CD14-positive monocyte (primary cell): ENCODE measurements around the gene NR2F6. TPM values are rescaled to one million over a fixed set of nuclear protein-coding genes. Genes with fewer than 3 reads are reported as not detected.

Experiments used
- DNase-seq, 3 donors: peaks; one replicate each; pipeline ENCODE4 v3.0.0-alpha.2; 2011 to 2022
- H2AFZ ChIP-seq: 2 replicates; pipeline ENCODE4 v1.6.0; 2012; ENCODE audit warnings: mild to moderate bottlenecking, low read depth, low read length, inconsistent platforms; ENCODE audit not compliant: insufficient read depth, poor library complexity, severe bottlenecking
- H3K27ac ChIP-seq, 2 donors: 1 replicate in 1 of 2; 2 replicates in 1 of 2; pipeline ENCODE4 v1.5.1; 2012 to 2013; ENCODE audit warnings: low read length in 2 of 2, control low read depth in 1 of 2, inconsistent platforms in 1 of 2, low read depth in 1 of 2, mild to moderate bottlenecking in 1 of 2
- H3K27me3 ChIP-seq, 2 donors: one replicate each; pipeline versions ENCODE4 v1.6.0 to v1.6.1; 2011 to 2013; ENCODE audit warnings: low read length in 2 of 2; ENCODE audit not compliant: control insufficient read depth in 2 of 2, insufficient read depth in 2 of 2
- H3K36me3 ChIP-seq, 2 donors: replicated peaks in 1 of 2; 1 replicate in 1 of 2; 2 replicates in 1 of 2; pipeline versions ENCODE4 v1.5.1 to v1.6.1; 2012 to 2013; ENCODE audit warnings: low read length in 2 of 2, control low read depth in 1 of 2, inconsistent platforms in 1 of 2, mild to moderate bottlenecking in 1 of 2; ENCODE audit not compliant: insufficient read depth in 2 of 2, control insufficient read depth in 1 of 2
- H3K4me1 ChIP-seq, 2 donors: 1 replicate in 1 of 2; 2 replicates in 1 of 2; pipeline versions ENCODE4 v1.5.1 to v1.6.1; 2012 to 2013; ENCODE audit warnings: low read length in 2 of 2, control low read depth in 1 of 2, inconsistent platforms in 1 of 2, mild to moderate bottlenecking in 1 of 2, moderate library complexity in 1 of 2; ENCODE audit not compliant: insufficient read depth in 2 of 2, control insufficient read depth in 1 of 2
- H3K4me2 ChIP-seq: replicated peaks from 2 replicates; pipeline ENCODE3; 2012; ENCODE audit warnings: low read length, moderate library complexity, mild to moderate bottlenecking; ENCODE audit not compliant: poor library complexity, severe bottlenecking; ENCODE audit errors: extremely low read depth
- H3K4me3 ChIP-seq, 3 experiments: fragments of 200-600 bp in 1 of 3; sonication (generic) in 1 of 3; replicated peaks in 1 of 3; 1 replicate in 2 of 3; 2 replicates in 1 of 3; pipeline ENCODE4 v1.5.1; 2011 to 2013; ENCODE audit warnings: low read length in 3 of 3, mild to moderate bottlenecking in 3 of 3, control low read depth in 2 of 3, low read depth in 2 of 3, inconsistent platforms in 1 of 3, moderate library complexity in 1 of 3
- H3K79me2 ChIP-seq: 2 replicates; pipeline ENCODE4 v1.6.0; 2012; ENCODE audit warnings: mild to moderate bottlenecking, control low read depth, inconsistent platforms, low read length, moderate library complexity; ENCODE audit not compliant: insufficient read depth
- H3K9ac ChIP-seq: 2 replicates; pipeline ENCODE4 v1.6.0; 2017; ENCODE audit warnings: low read length, mild to moderate bottlenecking; ENCODE audit not compliant: insufficient read depth, poor library complexity, severe bottlenecking
- H3K9me3 ChIP-seq, 2 donors: replicated peaks in 1 of 2; 1 replicate in 1 of 2; 2 replicates in 1 of 2; pipeline versions ENCODE4 v1.5.1 to v1.6.1; 2012 to 2013; ENCODE audit warnings: low read length in 2 of 2, control low read depth in 1 of 2; ENCODE audit not compliant: control insufficient read depth in 1 of 2, insufficient read depth in 1 of 2
- H4K20me1 ChIP-seq: 2 replicates; pipeline ENCODE4 v1.6.0; 2012; ENCODE audit warnings: mild to moderate bottlenecking, low read length, control low read depth, moderate library complexity; ENCODE audit not compliant: insufficient read depth
- H3K27ac Mint-ChIP-seq, 7 donors: one replicate each; pipeline ENCODE4 v1.8.0; 2020; ENCODE audit warnings: mild to moderate bottlenecking in 7 of 7, mixed read lengths in 7 of 7, moderate library complexity in 6 of 7, inconsistent platforms in 2 of 7
- H3K27me3 Mint-ChIP-seq, 3 donors: one replicate each; pipeline ENCODE4 v1.8.0; 2021 to 2022; ENCODE audit warnings: low read depth in 3 of 3, mild to moderate bottlenecking in 3 of 3, mixed read lengths in 3 of 3, moderate library complexity in 3 of 3, inconsistent platforms in 1 of 3
- H3K36me3 Mint-ChIP-seq, 2 donors: one replicate each; pipeline ENCODE4 v1.8.0; 2020; ENCODE audit warnings: mixed read lengths in 2 of 2, inconsistent platforms in 1 of 2, mild to moderate bottlenecking in 1 of 2
- H3K4me1 Mint-ChIP-seq: one replicate; pipeline ENCODE4 v1.8.0; 2020; ENCODE audit warnings: mild to moderate bottlenecking, mixed read lengths
- H3K4me3 Mint-ChIP-seq, 2 donors: one replicate each; pipeline ENCODE4 v1.8.0; 2020; ENCODE audit warnings: mild to moderate bottlenecking in 2 of 2, mixed read lengths in 2 of 2, moderate library complexity in 1 of 2
- H3K9me3 Mint-ChIP-seq, 7 donors: one replicate each; pipeline ENCODE4 v1.8.0; 2020 to 2022; ENCODE audit warnings: mixed read lengths in 7 of 7, mild to moderate bottlenecking in 6 of 7, moderate library complexity in 6 of 7, inconsistent platforms in 2 of 7
- WGBS: methylation state at CpG from one replicate; pipeline ENCODE4 v1.1.5; 2013; ENCODE audit warnings: missing lambda C conversion rate; ENCODE audit not compliant: insufficient coverage; 5-methylcytosine and 5-hydroxymethylcytosine counted together
- intact Hi-C, 2 donors: fragments of 100-400 bp; cut with micrococcal nuclease; formaldehyde crosslinking; loops; one replicate each; pipeline versions ENCODE4 v1.15.0 to v1.15.1; 2023
- polyA plus RNA-seq, 3 donors: library from polyadenylated mRNA; depleted of rRNA in 1 of 3; unstranded in 2 of 3; stranded (reverse) in 1 of 3; fragments of 300-500 nt in 2 of 3; fragments of >200 nt in 1 of 3; fragmentation: Illumina TruSeq in 2 of 3; gene quantifications; 1 replicate in 2 of 3; 2 replicates in 1 of 3; pipeline ENCODE4 v1.2.3, GENCODE V29; 2012 to 2021
- TF ChIP-seq, protein P1 (sequence below): fragments of 200-600 bp; IDR thresholded peaks from one replicate; pipeline ENCODE4 v1.8.0; 2022; ENCODE audit warnings: antibody characterized with exemption, mild to moderate bottlenecking

NR2F6 gene
- polyA plus RNA-seq, 3 donors, result 0.87 to 5.1 (median 1.7) TPM

DNA sequence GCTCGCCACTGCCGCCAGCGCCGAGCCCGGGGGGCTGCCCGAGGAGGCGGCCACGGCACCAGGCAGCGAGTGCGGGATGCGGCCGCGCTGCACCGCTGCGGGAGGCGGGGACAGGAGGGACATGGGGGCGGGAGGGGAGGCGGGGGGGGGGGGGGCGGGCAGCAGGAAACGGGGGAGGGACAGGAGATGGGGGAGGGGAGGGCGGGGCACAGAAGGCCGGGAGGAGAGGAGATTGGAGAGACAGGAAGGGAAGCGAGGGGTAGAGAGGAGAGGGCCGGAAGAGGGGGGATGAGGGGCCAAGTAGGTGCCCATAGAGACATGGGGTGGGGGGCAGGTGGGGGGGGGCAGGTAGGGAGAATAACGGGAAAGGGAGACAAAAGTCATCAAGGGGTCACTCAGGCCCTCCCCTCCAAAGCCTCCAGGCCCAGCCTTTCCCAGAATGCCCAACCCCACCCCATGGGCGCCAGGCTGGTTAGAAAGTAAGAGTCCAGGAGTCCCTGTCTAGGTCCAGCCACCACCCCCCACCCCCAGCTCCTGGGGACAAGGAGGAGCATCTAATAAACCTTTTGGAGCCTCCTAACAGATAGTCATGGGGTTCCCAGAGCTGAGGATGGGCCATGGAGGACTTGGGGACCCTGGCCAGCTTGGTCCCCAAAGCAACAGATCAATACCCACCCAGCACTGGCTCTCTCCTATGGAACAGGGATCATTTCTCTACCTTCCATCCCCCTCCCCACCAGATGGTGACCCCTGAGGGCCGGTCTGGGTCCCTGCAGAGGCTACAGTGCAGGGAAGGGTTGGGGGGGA is 9.5 kb downstream of the NR2F6 start:
- no peak overlapping the region for H3K27ac Mint-ChIP-seq
- DNase-seq, result no peak
- no peaks in the 10 kb centered on the region for H3K27me3 ChIP-seq
- peak overlapping the region in 2 of 3 experiments; percentile 10 to 81 for H3K4me3 ChIP-seq
- peak overlapping the region; percentile 99 for H3K4me2 ChIP-seq
- peaks cover 14 to 24% of the 10 kb centered on the region in 2 donors for H3K4me1 ChIP-seq
- TF ChIP-seq, protein P1, sequence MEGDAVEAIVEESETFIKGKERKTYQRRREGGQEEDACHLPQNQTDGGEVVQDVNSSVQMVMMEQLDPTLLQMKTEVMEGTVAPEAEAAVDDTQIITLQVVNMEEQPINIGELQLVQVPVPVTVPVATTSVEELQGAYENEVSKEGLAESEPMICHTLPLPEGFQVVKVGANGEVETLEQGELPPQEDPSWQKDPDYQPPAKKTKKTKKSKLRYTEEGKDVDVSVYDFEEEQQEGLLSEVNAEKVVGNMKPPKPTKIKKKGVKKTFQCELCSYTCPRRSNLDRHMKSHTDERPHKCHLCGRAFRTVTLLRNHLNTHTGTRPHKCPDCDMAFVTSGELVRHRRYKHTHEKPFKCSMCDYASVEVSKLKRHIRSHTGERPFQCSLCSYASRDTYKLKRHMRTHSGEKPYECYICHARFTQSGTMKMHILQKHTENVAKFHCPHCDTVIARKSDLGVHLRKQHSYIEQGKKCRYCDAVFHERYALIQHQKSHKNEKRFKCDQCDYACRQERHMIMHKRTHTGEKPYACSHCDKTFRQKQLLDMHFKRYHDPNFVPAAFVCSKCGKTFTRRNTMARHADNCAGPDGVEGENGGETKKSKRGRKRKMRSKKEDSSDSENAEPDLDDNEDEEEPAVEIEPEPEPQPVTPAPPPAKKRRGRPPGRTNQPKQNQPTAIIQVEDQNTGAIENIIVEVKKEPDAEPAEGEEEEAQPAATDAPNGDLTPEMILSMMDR, result no peak
- H2AFZ ChIP-seq, result peak overlapping the region; percentile 82
- H3K9ac ChIP-seq, result peak overlapping the region; percentile 58
- H3K36me3 ChIP-seq, result peaks cover 0 to 17% of the 10 kb centered on the region in 2 donors
- 50% methylated on average over 2 of the region's 27 CpGs for WGBS
- H4K20me1 ChIP-seq, result peaks cover 22% of the 10 kb centered on the region
- peaks cover 14% of the 10 kb centered on the region for H3K4me1 Mint-ChIP-seq
- H3K9me3 ChIP-seq, result no peaks in the 10 kb centered on the region
- H3K27ac ChIP-seq, result no peak overlapping the region
- H3K79me2 ChIP-seq, result peaks cover 8% of the 10 kb centered on the region
- peaks cover 1 to 4% (median 2%) of the 10 kb centered on the region in 3 donors for H3K27me3 Mint-ChIP-seq
- H3K9me3 Mint-ChIP-seq, result peaks cover 0 to 4% (median 0%) of the 10 kb centered on the region in 7 donors
- intact Hi-C loops, result loop anchor here in 1 of 2 donors (5.0 kb wide), 1 partner anchor 34 kb away; no protein-coding TSS in a partner anchor
- H3K4me3 Mint-ChIP-seq, result peak overlapping the region in 1 of 2 donors; percentile 47
- H3K36me3 Mint-ChIP-seq, result peaks cover 15 to 26% of the 10 kb centered on the region in 2 donors

DNA sequence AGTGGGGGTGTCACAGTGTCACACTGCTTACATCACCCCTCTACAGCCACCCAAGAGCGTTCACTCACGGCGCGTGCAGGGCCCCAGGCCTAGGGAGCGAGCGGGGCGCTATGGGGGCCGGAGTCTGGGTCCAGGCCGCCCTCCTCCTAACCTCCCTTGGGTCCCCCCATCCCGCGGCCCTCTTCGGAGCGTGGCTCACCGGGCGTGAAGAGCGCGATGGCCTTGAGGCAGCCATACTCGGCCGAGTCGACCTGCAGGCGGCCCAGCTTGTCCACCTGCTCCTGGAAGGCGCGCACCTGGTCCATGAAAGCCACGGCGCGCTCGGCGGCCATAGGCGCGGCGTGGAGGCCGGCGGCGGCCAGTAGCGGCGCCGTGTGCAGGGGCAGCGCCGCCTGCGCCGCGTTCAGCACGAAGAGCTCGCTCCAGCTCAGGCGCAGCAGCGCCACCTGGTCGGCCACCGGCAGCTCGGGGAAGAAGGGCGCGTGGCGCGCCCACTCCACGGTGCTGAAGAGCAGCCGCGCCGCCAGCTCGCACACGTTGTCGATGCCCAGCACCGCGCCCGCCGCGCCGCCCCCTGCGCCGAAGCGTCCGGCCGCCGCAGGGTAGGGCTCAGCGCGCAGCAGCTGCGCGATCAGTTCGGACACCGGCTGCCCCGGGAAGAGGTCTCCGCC is 10.3 kb downstream of the NR2F6 start:
- Histone ChIP-seq H3K4me2 (peak overlapping the region; percentile 99), H3K27ac (no peak overlapping the region), H2AFZ (peak overlapping the region; percentile 82), H3K9ac (peak overlapping the region; percentile 58), H3K27me3 (no peaks in the 10 kb centered on the region), H3K79me2 (peaks cover 8% of the 10 kb centered on the region), H3K36me3 (peaks cover 0 to 24% of the 10 kb centered on the region in 2 donors), H4K20me1 (peaks cover 17% of the 10 kb centered on the region), H3K4me3 (peak overlapping the region; percentile 47 to 81 (median 55)), H3K4me1 (peaks cover 14 to 24% of the 10 kb centered on the region in 2 donors), H3K9me3 (no peaks in the 10 kb centered on the region)
- WGBS, result under 1% methylated on average over 72 of the region's 80 CpGs
- peaks cover 0 to 4% (median 1%) of the 10 kb centered on the region in 3 donors for H3K27me3 Mint-ChIP-seq
- H3K27ac Mint-ChIP-seq, result no peak overlapping the region
- H3K4me3 Mint-ChIP-seq, result peak overlapping the region; percentile 74 to 79
- intact Hi-C loops, result loop anchor here in 1 of 2 donors (5.0 kb wide), 1 partner anchor 33 kb away; no protein-coding TSS in a partner anchor
- peaks cover 14% of the 10 kb centered on the region for H3K4me1 Mint-ChIP-seq
- H3K9me3 Mint-ChIP-seq, result peaks cover 0 to 1% (median 0%) of the 10 kb centered on the region in 7 donors
- H3K36me3 Mint-ChIP-seq, result peaks cover 15 to 31% of the 10 kb centered on the region in 2 donors
- peak; percentile 71 to 77 (median 75) for DNase-seq
- TF ChIP-seq, protein P1, result peak; percentile 55
